Measurements from ENCODE around the gene TXNDC11.

DNA sequence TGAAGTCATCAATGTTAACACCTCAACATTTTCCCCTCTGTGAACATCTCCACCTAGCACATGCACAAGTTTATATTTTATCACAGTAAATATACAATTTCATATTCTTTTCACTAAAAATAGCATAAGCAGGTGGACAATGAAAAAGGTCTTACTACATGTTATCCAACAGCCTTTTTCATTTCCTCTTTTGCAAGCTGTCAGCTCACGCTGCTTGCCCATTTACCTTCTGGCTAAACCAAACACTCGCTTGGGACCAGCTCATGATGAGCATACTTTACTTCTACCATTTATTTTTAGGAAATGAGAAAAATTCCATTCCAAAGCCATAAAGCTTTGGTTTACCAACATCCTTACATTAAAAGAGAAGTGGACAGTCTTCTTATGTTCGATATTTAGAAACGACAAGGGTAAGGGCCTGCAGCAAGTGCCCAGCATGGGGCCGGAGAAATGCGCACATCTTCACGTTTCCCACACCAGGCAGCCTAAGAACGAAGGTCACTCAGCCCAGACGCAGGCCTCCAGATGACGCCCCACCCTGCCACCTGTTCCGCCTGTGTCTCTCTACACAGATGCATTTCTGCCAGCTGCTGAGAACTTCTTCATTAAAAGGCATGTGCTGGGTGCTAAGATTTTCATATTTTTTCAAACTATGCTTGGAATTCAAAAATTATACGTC lies 60.5 kb downstream of the TXNDC11 start:
- TF ChIP-seq, protein P1, sequence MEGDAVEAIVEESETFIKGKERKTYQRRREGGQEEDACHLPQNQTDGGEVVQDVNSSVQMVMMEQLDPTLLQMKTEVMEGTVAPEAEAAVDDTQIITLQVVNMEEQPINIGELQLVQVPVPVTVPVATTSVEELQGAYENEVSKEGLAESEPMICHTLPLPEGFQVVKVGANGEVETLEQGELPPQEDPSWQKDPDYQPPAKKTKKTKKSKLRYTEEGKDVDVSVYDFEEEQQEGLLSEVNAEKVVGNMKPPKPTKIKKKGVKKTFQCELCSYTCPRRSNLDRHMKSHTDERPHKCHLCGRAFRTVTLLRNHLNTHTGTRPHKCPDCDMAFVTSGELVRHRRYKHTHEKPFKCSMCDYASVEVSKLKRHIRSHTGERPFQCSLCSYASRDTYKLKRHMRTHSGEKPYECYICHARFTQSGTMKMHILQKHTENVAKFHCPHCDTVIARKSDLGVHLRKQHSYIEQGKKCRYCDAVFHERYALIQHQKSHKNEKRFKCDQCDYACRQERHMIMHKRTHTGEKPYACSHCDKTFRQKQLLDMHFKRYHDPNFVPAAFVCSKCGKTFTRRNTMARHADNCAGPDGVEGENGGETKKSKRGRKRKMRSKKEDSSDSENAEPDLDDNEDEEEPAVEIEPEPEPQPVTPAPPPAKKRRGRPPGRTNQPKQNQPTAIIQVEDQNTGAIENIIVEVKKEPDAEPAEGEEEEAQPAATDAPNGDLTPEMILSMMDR (optimal IDR thresholded peaks at IDR 0.05 in 1 of 3, IDR thresholded peaks at IDR 0.05 in 1 of 3, conservative IDR thresholded peaks at IDR 0.05 in 1 of 3; ENCODE audit: extremely low read depth in 1 of 3, insufficient read depth in 2 of 3, low read length in 3 of 3): no peak
- no peak for TF ChIP-seq EZH2 (IDR thresholded peaks at IDR 0.05; ENCODE audit: low read length)
